Body of pancreas (tissue), 4 donors: ENCODE results near the gene FBXO3.

Source experiments
- CTCF ChIP-seq, 7 experiments: fragments of 450-650 bp in 4 of 7; fragments of 200-600 bp in 3 of 7; sonication (generic) in 3 of 7; IDR thresholded peaks; one replicate each; pipeline ENCODE4 v1.5.1; 2016 to 2019; ENCODE audit warnings: antibody characterized with exemption in 7 of 7
- POLR2A ChIP-seq, 3 donors: fragments of 450-650 bp; IDR thresholded peaks; one replicate each; pipeline ENCODE4 v1.6.1; 2016; ENCODE audit warnings: antibody characterized with exemption in 3 of 3, mild to moderate bottlenecking in 2 of 3

- TF ChIP-seq POLR2A (IDR thresholded peaks at IDR 0.05) (no peak), CTCF (IDR thresholded peaks at IDR 0.05) (no peak)
Measured at GRCh38 chr11:33706546-33706945, 67.8 kb downstream of the FBXO3 start.
